Panc1 (cell line): Measurements from ENCODE around the gene PODNL1.

Experiments used
- CTCF ChIP-seq: fragments of 450-650 bp; IDR thresholded peaks from 2 replicates; pipeline ENCODE4 v1.5.1; 2017; ENCODE audit warnings: mild to moderate bottlenecking
- POLR2AphosphoS5 ChIP-seq: IDR thresholded peaks from 2 replicates; pipeline ENCODE4 v1.6.1; 2012; ENCODE audit warnings: mild to moderate bottlenecking, low read depth, low read length, moderate library complexity
- REST ChIP-seq, 2 experiments: IDR thresholded peaks; 2 replicates each; pipeline ENCODE4 v1.6.1; 2011 to 2012; ENCODE audit warnings: low read depth in 2 of 2, control low read depth in 1 of 2, low read length in 1 of 2, mild to moderate bottlenecking in 1 of 2, moderate library complexity in 1 of 2; ENCODE audit not compliant: insufficient read depth in 1 of 2
- SIN3A ChIP-seq: IDR thresholded peaks from 2 replicates; pipeline ENCODE4 v1.6.1; 2012; ENCODE audit warnings: low read depth, mild to moderate bottlenecking, low read length, moderate library complexity, borderline replicate concordance; ENCODE audit not compliant: insufficient read depth
- TCF7L2 ChIP-seq: IDR thresholded peaks from 2 replicates; pipeline ENCODE4 v1.6.1; 2011; ENCODE audit warnings: mild to moderate bottlenecking, low read depth, low read length, inconsistent platforms

GRCh38 chr19:13977803-13978202, 39.6 kb upstream of the PODNL1 start:
- no peak for TF ChIP-seq CTCF
- TF ChIP-seq REST (IDR thresholded peaks at IDR 0.05; ENCODE audit: insufficient read depth in 1 of 2, low read depth in 2 of 2, low read length in 1 of 2) = no peak
- no peak for TF ChIP-seq POLR2AphosphoS5
- TF ChIP-seq TCF7L2 = no peak
- TF ChIP-seq SIN3A = no peak
